HepG2 (cell line): ENCODE results near the gene RAB24. TPM values are rescaled to one million over a fixed set of nuclear protein-coding genes. Genes with fewer than 3 reads are reported as not detected.

Source experiments
- ARNT2 ChIP-seq: sonication (generic); formaldehyde crosslinking; IDR thresholded peaks from 2 replicates; pipeline ENCODE4 v1.8.0; 2022; ENCODE audit warnings: mild to moderate bottlenecking, low read depth, missing genetic modification reagents, moderate library complexity
- ELF4 ChIP-seq: sonication (generic); formaldehyde crosslinking; IDR thresholded peaks from 2 replicates; pipeline ENCODE4 v1.5.0; 2020; ENCODE audit warnings: missing genetic modification reagents, mild to moderate bottlenecking, moderate library complexity, borderline replicate concordance
- HCFC1 ChIP-seq: fragments of 150-350 bp; IDR thresholded peaks from 2 replicates; pipeline ENCODE4 v1.6.1; 2014; ENCODE audit warnings: low read depth, low read length
- HDAC2 ChIP-seq: sonication (generic); formaldehyde crosslinking; IDR thresholded peaks from 2 replicates; pipeline ENCODE4 v1.4.0; 2020; ENCODE audit warnings: missing genetic modification reagents
- KMT2B ChIP-seq: IDR thresholded peaks from 2 replicates; pipeline ENCODE4 v1.6.1; 2016; ENCODE audit warnings: missing genetic modification reagents, missing compliant biosample characterization
- MAFG ChIP-seq: sonication (generic); formaldehyde crosslinking; IDR thresholded peaks from 2 replicates; pipeline ENCODE4 v1.5.1; 2020; ENCODE audit warnings: mild to moderate bottlenecking, missing genetic modification reagents
- NFIC ChIP-seq: IDR thresholded peaks from 2 replicates; pipeline ENCODE4 v1.6.1; 2012; ENCODE audit warnings: mild to moderate bottlenecking, low read length, inconsistent platforms
- RBFOX2 ChIP-seq: fragments of 200-400 bp; formaldehyde crosslinking; IDR thresholded peaks from 2 replicates; pipeline ENCODE4 v1.6.1; 2017; ENCODE audit warnings: low read depth, mild to moderate bottlenecking, low read length
- SALL1 ChIP-seq: sonication (generic); formaldehyde crosslinking; IDR thresholded peaks from 2 replicates; pipeline ENCODE4 v1.8.0; 2022; ENCODE audit warnings: mild to moderate bottlenecking, missing genetic modification reagents
- SIN3B ChIP-seq: fragments of 150-350 bp; IDR thresholded peaks from 2 replicates; pipeline ENCODE4 v1.6.1; 2014; ENCODE audit warnings: low read length
- SP4 ChIP-seq: sonication (generic); formaldehyde crosslinking; IDR thresholded peaks from 2 replicates; pipeline ENCODE4 v1.8.1; 2023; ENCODE audit warnings: mild to moderate bottlenecking, missing genetic modification reagents
- YEATS4 ChIP-seq: sonication (generic); formaldehyde crosslinking; IDR thresholded peaks from 2 replicates; pipeline ENCODE4 v1.4.0; 2020; ENCODE audit warnings: missing genetic modification reagents, borderline replicate concordance
- ZFYVE20 ChIP-seq: sonication (generic); formaldehyde crosslinking; IDR thresholded peaks from 2 replicates; pipeline ENCODE4 v1.8.0; 2023; ENCODE audit warnings: low read depth, mild to moderate bottlenecking, moderate library complexity, missing genetic modification reagents, borderline replicate concordance
- ZMYM3 ChIP-seq: sonication (generic); formaldehyde crosslinking; IDR thresholded peaks from 2 replicates; pipeline ENCODE4 v1.5.1; 2020; ENCODE audit warnings: mild to moderate bottlenecking, missing genetic modification reagents
- ZNF333 ChIP-seq: sonication (generic); formaldehyde crosslinking; IDR thresholded peaks from 2 replicates; pipeline ENCODE4 v1.4.0; 2020; ENCODE audit warnings: mild to moderate bottlenecking, missing genetic modification reagents, borderline replicate concordance
- ZNF431 ChIP-seq: sonication (generic); formaldehyde crosslinking; IDR thresholded peaks from 2 replicates; pipeline ENCODE4 v1.9.0; 2022; ENCODE audit warnings: missing genetic modification reagents, low read depth, mild to moderate bottlenecking, borderline replicate concordance
- ZNF777 ChIP-seq: sonication (generic); formaldehyde crosslinking; IDR thresholded peaks from 2 replicates; pipeline ENCODE4 v1.4.0; 2020; ENCODE audit warnings: missing genetic modification reagents
- ZNF891 ChIP-seq: sonication (generic); formaldehyde crosslinking; IDR thresholded peaks from 2 replicates; pipeline ENCODE4 v1.5.0; 2020; ENCODE audit warnings: mild to moderate bottlenecking, missing genetic modification reagents
- polyA plus RNA-seq, 8 experiments: library from polyadenylated mRNA; depleted of rRNA in 3 of 8; stranded (reverse) in 7 of 8; unstranded in 1 of 8; fragments of >200 nt; fragmentation: Illumina TruSeq in 4 of 8; extraction: Trizol in 4 of 8; gene quantifications; 2 replicates each; pipeline versions ENCODE4 v1.2.1 to v1.2.3, GENCODE V29; 2011 to 2016; ENCODE audit warnings: low read depth in 4 of 8, missing spikeins in 1 of 8, mixed read lengths in 1 of 8; ENCODE audit not compliant: insufficient read depth in 1 of 8
- total RNA-seq, 5 experiments: library from RNA; depleted of rRNA; stranded (reverse); fragments of >200 nt; fragmentation: Illumina TruSeq; extraction: Trizol; gene quantifications; 2 replicates each; pipeline ENCODE4 v1.2.3, GENCODE V29; 2016; ENCODE audit warnings: low read depth in 1 of 5
- TF ChIP-seq, protein P1 (sequence below): sonication (generic); formaldehyde crosslinking; IDR thresholded peaks from 2 replicates; pipeline ENCODE4 v1.4.0; 2020; ENCODE audit warnings: missing genetic modification reagents, borderline replicate concordance
- TF ChIP-seq, protein P2 (sequence below): sonication (generic); formaldehyde crosslinking; IDR thresholded peaks from 2 replicates; pipeline ENCODE4 v1.8.1; 2022; ENCODE audit warnings: mild to moderate bottlenecking, missing genetic modification reagents
- TF ChIP-seq, protein P3 (sequence below): sonication (generic); formaldehyde crosslinking; IDR thresholded peaks from 2 replicates; pipeline ENCODE4 v1.4.0; 2020; ENCODE audit warnings: missing genetic modification reagents, borderline replicate concordance

RAB24 gene
- total and polyA plus RNA-seq, 2 of the 13 experiments (the other 11 are each of a cell fraction or from before 2014, with no cell fraction given), result 22.9 to 63.7 TPM

DNA sequence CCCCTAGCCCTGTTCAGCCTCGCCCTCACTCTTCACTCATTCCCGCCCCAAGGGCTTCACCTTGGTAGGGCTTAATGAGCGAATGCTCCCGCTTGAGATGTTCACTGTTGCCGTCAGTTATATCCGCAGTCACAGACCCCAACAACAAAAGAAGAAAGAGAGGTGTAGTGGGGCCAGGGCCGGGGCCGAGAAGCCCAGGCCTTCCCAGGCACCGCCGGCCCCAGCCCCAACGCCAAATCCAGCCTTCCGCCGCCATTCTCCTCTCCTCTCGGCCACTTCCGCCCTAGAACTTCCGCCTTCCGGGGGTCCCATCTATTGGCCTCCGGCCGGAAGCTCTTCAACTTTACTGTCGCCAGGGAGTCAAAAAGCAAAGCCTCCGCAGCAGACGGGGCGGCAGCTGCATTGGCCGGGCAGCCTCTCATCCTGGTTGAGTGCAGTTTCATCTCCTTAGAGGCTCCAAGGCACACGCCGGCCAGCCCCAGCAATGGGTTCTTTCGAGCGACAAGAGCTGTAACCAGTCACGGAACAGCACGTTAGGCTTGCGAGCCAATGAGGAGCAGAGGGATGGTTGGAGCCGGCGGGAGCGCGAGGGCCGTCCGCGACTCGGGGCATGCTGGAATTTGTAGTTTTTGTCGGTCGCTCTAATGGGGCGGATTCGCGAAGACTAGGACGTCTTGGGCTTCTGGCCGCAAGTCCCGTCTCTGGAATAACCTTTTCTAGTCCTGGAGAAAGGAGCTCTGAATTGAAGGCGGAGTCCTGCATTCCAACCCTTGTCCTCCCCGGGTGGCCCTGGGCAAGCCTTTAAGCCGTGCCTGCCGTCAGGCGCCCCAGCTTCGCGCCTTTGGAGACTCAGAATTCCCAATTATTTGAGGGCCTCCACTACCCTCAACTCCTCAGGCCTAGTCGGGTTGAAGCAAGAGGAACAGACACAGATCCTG lies 48.1 kb upstream of the RAB24 start, which contains the start of gene LMAN2 (continued):
- TF ChIP-seq, protein P1, sequence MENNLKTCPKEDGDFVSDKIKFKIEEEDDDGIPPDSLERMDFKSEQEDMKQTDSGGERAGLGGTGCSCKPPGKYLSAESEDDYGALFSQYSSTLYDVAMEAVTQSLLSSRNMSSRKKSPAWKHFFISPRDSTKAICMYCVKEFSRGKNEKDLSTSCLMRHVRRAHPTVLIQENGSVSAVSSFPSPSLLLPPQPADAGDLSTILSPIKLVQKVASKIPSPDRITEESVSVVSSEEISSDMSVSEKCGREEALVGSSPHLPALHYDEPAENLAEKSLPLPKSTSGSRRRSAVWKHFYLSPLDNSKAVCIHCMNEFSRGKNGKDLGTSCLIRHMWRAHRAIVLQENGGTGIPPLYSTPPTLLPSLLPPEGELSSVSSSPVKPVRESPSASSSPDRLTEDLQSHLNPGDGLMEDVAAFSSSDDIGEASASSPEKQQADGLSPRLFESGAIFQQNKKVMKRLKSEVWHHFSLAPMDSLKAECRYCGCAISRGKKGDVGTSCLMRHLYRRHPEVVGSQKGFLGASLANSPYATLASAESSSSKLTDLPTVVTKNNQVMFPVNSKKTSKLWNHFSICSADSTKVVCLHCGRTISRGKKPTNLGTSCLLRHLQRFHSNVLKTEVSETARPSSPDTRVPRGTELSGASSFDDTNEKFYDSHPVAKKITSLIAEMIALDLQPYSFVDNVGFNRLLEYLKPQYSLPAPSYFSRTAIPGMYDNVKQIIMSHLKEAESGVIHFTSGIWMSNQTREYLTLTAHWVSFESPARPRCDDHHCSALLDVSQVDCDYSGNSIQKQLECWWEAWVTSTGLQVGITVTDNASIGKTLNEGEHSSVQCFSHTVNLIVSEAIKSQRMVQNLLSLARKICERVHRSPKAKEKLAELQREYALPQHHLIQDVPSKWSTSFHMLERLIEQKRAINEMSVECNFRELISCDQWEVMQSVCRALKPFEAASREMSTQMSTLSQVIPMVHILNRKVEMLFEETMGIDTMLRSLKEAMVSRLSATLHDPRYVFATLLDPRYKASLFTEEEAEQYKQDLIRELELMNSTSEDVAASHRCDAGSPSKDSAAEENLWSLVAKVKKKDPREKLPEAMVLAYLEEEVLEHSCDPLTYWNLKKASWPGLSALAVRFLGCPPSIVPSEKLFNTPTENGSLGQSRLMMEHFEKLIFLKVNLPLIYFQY, result peak; percentile 36; the same call in 1 of the 2 replicates
- TF ChIP-seq, protein P2, sequence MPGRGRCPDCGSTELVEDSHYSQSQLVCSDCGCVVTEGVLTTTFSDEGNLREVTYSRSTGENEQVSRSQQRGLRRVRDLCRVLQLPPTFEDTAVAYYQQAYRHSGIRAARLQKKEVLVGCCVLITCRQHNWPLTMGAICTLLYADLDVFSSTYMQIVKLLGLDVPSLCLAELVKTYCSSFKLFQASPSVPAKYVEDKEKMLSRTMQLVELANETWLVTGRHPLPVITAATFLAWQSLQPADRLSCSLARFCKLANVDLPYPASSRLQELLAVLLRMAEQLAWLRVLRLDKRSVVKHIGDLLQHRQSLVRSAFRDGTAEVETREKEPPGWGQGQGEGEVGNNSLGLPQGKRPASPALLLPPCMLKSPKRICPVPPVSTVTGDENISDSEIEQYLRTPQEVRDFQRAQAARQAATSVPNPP (CRISPR knock-in tag), result peak; percentile 63; the same call in 1 of the 2 replicates
- TF ChIP-seq ZNF431 (CRISPR knock-in tag) (no peak), KMT2B (CRISPR knock-in tag) (peak; percentile 89), ZNF333 (no peak), MAFG (no peak), ELF4 (CRISPR knock-in tag) (peak; percentile 99), NFIC (no peak), HCFC1 (peak; percentile 82), YEATS4 (CRISPR knock-in tag) (peak; percentile 79; the same call in 1 of the 2 replicates), ARNT2 (CRISPR knock-in tag) (peak; percentile 83), HDAC2 (CRISPR knock-in tag) (peak; percentile 50; the same call in 1 of the 2 replicates), SALL1 (CRISPR knock-in tag) (peak; percentile 44; the same call in 1 of the 2 replicates), ZNF891 (CRISPR knock-in tag) (peak; percentile 65; the same call in 1 of the 2 replicates), SIN3B (peak; percentile 93), RBFOX2 (peak; percentile 75), ZMYM3 (CRISPR knock-in tag) (peak; percentile 45; the same call in 1 of the 2 replicates), SP4 (CRISPR knock-in tag) (no peak), ZFYVE20 (CRISPR knock-in tag) (no peak), ZNF777 (peak; percentile 56)
- TF ChIP-seq, protein P3, sequence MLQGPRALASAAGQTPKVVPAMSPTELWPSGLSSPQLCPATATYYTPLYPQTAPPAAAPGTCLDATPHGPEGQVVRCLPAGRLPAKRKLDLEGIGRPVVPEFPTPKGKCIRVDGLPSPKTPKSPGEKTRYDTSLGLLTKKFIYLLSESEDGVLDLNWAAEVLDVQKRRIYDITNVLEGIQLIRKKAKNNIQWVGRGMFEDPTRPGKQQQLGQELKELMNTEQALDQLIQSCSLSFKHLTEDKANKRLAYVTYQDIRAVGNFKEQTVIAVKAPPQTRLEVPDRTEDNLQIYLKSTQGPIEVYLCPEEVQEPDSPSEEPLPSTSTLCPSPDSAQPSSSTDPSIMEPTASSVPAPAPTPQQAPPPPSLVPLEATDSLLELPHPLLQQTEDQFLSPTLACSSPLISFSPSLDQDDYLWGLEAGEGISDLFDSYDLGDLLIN (CRISPR knock-in tag), result peak; percentile 22; the same call in 1 of the 2 replicates
